H1 (cell line): ENCODE measurements around the gene LBHD1.

Experiments used
- BRCA1 ChIP-seq: IDR thresholded peaks from 2 replicates; pipeline ENCODE4 v1.6.1; 2012; ENCODE audit warnings: low read depth, low read length, improper control_type of control experiment
- CHD1 ChIP-seq: IDR thresholded peaks from 2 replicates; pipeline ENCODE4 v1.6.1; 2012; ENCODE audit warnings: low read depth, low read length, improper control_type of control experiment
- EP300 ChIP-seq, 2 experiments: IDR thresholded peaks; 1 replicate in 1 of 2; 2 replicates in 1 of 2; pipeline ENCODE4 v1.6.1; 2011 to 2012; ENCODE audit warnings: low read depth in 2 of 2, low read length in 2 of 2, mild to moderate bottlenecking in 2 of 2, borderline replicate concordance in 1 of 2, inconsistent platforms in 1 of 2, moderate library complexity in 1 of 2
- EZH2 ChIP-seq: fragments of 200-600 bp; sonication (generic); IDR thresholded peaks from 2 replicates; pipeline ENCODE4 v1.7.1; 2012; ENCODE audit warnings: low read depth, mild to moderate bottlenecking, moderate library complexity, low read length, inconsistent platforms; ENCODE audit not compliant: severe bottlenecking
- GABPA ChIP-seq: IDR thresholded peaks from 2 replicates; pipeline ENCODE4 v1.6.1; 2011; ENCODE audit warnings: mild to moderate bottlenecking, low read length, moderate library complexity, borderline replicate concordance; ENCODE audit not compliant: insufficient read depth
- JUN ChIP-seq: IDR thresholded peaks from 2 replicates; pipeline ENCODE4 v1.6.1; 2011; ENCODE audit warnings: low read depth, mild to moderate bottlenecking, improper control_type of control experiment, low read length
- JUND ChIP-seq: IDR thresholded peaks from 2 replicates; pipeline ENCODE4 v1.6.1; 2011; ENCODE audit warnings: mild to moderate bottlenecking, improper control_type of control experiment, low read length
- POLR2A ChIP-seq, 2 experiments: IDR thresholded peaks; 1 replicate in 1 of 2; 2 replicates in 1 of 2; pipeline ENCODE4 v1.6.1; 2011; ENCODE audit warnings: low read depth in 2 of 2, low read length in 2 of 2, mild to moderate bottlenecking in 2 of 2; ENCODE audit errors: control extremely low read depth in 1 of 2
- RFX5 ChIP-seq: IDR thresholded peaks from 2 replicates; pipeline ENCODE4 v1.6.1; 2011; ENCODE audit warnings: low read depth, low read length, improper control_type of control experiment, borderline replicate concordance
- SUZ12 ChIP-seq: fragments of 200-600 bp; sonication (generic); IDR thresholded peaks from 2 replicates; pipeline ENCODE4 v1.6.1; 2012; ENCODE audit warnings: mild to moderate bottlenecking, inconsistent platforms, low read length, moderate library complexity, mixed read lengths
- TAF1 ChIP-seq: IDR thresholded peaks from 2 replicates; pipeline ENCODE4 v1.6.1; 2011; ENCODE audit warnings: mild to moderate bottlenecking, low read depth, low read length
- ZNF274 ChIP-seq: IDR thresholded peaks from 2 replicates; pipeline ENCODE4 v1.7.0; 2012; ENCODE audit warnings: low read length, borderline replicate concordance; ENCODE audit errors: extremely low read depth
- TF ChIP-seq, protein P1 (sequence below), 3 experiments: IDR thresholded peaks; 1 replicate in 2 of 3; 2 replicates in 1 of 3; pipeline versions ENCODE4 v1.5.1 to v1.6.1; 2011; ENCODE audit warnings: low read length in 3 of 3, mild to moderate bottlenecking in 3 of 3, inconsistent platforms in 2 of 3, low read depth in 1 of 3, moderate library complexity in 1 of 3; ENCODE audit not compliant: insufficient read depth in 1 of 3; ENCODE audit errors: control extremely low read depth in 1 of 3
- TF ChIP-seq, protein P2 (sequence below): IDR thresholded peaks from 2 replicates; pipeline ENCODE4 v1.6.1; 2011; ENCODE audit warnings: low read depth, mild to moderate bottlenecking, low read length; ENCODE audit not compliant: insufficient read depth

DNA sequence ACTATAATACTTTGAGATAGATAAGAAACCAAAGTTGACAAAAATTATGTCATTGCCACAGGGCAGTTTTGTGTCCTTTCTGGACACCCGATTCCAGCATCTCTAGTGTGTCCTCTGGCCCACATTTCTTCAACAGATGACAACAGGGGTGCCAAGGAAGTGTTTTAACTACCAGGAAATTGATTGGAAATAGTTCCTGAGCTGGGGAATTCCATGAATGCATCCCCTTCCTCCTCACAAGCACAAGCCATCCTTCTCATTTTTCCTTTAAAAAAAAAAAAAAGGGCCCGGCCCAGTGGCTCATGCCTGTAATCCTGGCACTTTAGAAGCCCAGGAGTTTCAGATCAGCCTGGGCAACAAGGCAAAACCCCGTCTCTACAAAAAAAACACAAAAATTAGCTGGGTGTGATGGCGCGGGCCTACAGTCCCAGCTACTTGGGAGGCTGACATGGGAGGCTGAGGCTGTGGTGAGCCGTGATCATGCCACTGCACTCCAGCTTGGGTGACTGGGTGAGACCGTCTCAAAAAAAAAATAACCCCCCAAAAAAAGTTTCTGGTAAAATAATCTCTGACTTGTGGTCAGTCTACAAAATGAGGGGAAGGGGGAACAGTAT, 49.5 kb downstream of the LBHD1 start:
- TF ChIP-seq SUZ12 (no peak), GABPA (no peak), POLR2A (IDR thresholded peaks at IDR 0.05; ENCODE audit: control extremely low read depth in 1 of 2, low read depth in 2 of 2, low read length in 2 of 2) (no peak), EP300 (IDR thresholded peaks at IDR 0.05; ENCODE audit: borderline replicate concordance in 1 of 2, low read depth in 2 of 2, low read length in 2 of 2) (no peak), JUND (no peak), RFX5 (no peak), TAF1 (no peak), CHD1 (no peak), JUN (no peak), EZH2 (no peak), BRCA1 (no peak), ZNF274 (no peak)
- TF ChIP-seq, protein P1, sequence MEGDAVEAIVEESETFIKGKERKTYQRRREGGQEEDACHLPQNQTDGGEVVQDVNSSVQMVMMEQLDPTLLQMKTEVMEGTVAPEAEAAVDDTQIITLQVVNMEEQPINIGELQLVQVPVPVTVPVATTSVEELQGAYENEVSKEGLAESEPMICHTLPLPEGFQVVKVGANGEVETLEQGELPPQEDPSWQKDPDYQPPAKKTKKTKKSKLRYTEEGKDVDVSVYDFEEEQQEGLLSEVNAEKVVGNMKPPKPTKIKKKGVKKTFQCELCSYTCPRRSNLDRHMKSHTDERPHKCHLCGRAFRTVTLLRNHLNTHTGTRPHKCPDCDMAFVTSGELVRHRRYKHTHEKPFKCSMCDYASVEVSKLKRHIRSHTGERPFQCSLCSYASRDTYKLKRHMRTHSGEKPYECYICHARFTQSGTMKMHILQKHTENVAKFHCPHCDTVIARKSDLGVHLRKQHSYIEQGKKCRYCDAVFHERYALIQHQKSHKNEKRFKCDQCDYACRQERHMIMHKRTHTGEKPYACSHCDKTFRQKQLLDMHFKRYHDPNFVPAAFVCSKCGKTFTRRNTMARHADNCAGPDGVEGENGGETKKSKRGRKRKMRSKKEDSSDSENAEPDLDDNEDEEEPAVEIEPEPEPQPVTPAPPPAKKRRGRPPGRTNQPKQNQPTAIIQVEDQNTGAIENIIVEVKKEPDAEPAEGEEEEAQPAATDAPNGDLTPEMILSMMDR (IDR thresholded peaks at IDR 0.05; ENCODE audit: control extremely low read depth in 1 of 3, insufficient read depth in 1 of 3, low read depth in 1 of 3, low read length in 3 of 3) = no peak
- TF ChIP-seq, protein P2, sequence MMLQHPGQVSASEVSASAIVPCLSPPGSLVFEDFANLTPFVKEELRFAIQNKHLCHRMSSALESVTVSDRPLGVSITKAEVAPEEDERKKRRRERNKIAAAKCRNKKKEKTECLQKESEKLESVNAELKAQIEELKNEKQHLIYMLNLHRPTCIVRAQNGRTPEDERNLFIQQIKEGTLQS = no peak
